ENCODE measurements around the gene BANK1.

Gene BANK1

DNA sequence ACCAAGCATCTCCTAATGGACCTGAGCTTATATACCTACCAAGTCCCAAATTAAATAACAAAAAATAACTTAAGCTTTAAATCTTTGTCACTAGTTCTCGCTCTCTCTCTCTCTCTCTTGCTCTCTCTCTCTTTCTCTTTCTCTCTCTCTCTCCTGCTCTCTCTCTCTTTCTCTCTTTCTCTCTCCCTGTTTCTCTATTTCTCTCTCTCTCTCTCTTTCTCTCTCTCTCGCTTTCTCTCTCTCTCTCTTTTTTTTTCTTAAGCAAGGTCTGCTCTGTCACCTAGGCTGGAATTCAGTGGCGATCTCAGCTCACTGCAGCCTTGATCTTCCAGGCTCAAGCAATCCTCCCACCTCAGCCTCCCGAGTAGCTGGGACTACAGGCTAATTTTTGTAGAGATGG lies 266.6 kb downstream of the BANK1 start:
- no peak for DNase-seq (ENCODE audit: low read depth, low spot score)
- no peak for TF ChIP-seq CTCF (IDR thresholded peaks at IDR 0.05; ENCODE audit: insufficient read depth, low read length, missing control alignments)
- no peak overlapping the region for H3K4me3 ChIP-seq (ENCODE audit: low read depth, low read length)
- ChIA-PET POLR2A (no interaction called here), CTCF (no interaction called here)

- ChIA-PET POLR2A (no interaction called here), CTCF (no interaction called here)
- no peak for DNase-seq (ENCODE audit: low read depth, low spot score)
- H3K4me3 ChIP-seq (ENCODE audit: low read depth, low read length): no peak overlapping the region
- no peak for TF ChIP-seq CTCF (IDR thresholded peaks at IDR 0.05; ENCODE audit: insufficient read depth, low read length, missing control alignments)
Observed at GRCh38 chr4:102061133-102061532, 270.6 kb downstream of the BANK1 start.

DNA sequence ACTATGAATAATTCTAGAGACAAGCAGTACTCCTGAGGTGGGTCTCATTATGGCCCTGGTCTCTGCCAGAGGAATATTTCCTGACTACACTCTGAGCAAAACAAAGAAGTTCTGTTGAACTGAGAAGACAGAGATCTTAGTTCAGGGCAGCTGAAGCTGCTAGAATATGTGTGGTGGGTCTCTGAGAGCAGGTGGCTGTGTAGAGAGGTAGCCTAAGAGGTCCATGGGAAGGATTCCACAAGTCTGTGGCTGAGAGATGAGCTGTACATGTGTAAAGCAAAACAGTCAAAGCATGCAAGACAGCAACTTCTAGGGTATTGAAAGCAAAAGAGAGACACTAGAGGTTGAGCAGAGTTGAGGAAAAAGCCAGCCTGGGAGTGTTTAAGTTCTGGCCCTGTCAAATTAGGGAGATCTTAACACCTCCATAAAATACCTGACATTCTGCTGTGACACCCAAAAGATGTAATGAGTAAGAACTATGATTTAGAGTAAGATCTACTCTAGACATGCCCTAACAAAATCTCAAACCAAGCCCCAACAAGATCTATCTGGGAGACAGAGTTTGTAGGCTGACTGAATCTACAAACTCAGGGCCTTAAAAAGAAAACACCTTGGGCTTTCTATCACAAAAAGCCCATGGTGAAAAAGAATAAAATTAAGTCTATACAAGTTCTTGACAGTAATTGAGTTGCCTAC lies 274.4 kb downstream of the BANK1 start:
- ChIA-PET POLR2A (no interaction called here), CTCF (no interaction called here)
- TF ChIP-seq CTCF (IDR thresholded peaks at IDR 0.05; ENCODE audit: insufficient read depth, low read length, missing control alignments): no peak
- no peak for DNase-seq (ENCODE audit: low read depth, low spot score)
- H3K4me3 ChIP-seq (ENCODE audit: low read depth, low read length): no peak overlapping the region

DNA sequence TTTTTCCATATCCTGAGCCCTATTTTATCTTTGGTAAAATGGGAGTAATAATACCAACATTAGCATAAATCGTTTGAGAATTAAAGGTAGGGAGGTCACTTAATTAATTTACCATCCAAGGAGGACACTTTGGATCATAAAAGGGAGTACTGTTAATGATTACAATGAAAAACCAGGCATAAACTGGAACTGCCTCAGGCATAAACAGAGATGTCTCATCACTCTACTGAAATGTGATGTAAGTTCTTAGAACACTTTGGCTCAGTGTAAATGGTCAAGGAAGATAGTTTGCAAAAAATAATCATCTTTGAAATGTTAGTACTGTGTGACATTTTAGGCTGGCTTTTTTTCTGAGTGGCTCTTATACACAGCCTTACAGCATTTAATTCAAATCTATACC lies 286.1 kb downstream of the BANK1 start:
- no peak for TF ChIP-seq CTCF (IDR thresholded peaks at IDR 0.05; ENCODE audit: insufficient read depth, low read length, missing control alignments)
- CTCF ChIA-PET: no interaction called here
- no peak overlapping the region for H3K4me3 ChIP-seq (ENCODE audit: low read depth, low read length)
- DNase-seq (ENCODE audit: low read depth, low spot score): no peak
- POLR2A ChIA-PET: no interaction called here

DNA sequence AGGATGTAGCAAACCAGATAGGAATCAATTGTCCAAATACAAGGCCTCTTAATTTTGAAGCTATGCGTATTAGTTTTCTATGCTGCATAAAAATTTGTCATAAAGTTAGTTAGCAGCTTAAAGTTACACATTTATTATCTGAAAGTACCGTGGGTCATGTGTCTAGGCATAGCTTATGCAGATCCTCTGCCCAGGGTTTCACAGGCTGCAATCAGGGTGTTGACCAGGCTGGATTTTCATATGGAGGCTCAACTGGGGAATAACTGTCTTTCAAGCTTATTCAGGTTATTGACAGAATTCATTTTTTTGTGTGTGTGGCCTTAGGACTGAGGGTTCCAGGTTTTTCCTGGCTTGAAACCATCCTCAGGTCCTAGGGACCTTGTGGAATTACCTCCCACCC lies 289.7 kb downstream of the BANK1 start:
- ChIA-PET CTCF (no interaction called here), POLR2A (no interaction called here)
- no peak for DNase-seq (ENCODE audit: low read depth, low spot score)
- no peak for TF ChIP-seq CTCF (IDR thresholded peaks at IDR 0.05; ENCODE audit: insufficient read depth, low read length, missing control alignments)
- H3K4me3 ChIP-seq (ENCODE audit: low read depth, low read length): no peak overlapping the region

- DNase-seq (ENCODE audit: low read depth, low spot score): no peak
- POLR2A ChIA-PET: no interaction called here
- no peak for TF ChIP-seq CTCF (IDR thresholded peaks at IDR 0.05; ENCODE audit: insufficient read depth, low read length, missing control alignments)
- no peak overlapping the region for H3K4me3 ChIP-seq (ENCODE audit: low read depth, low read length)
- CTCF ChIA-PET: no interaction called here
Observed at GRCh38 chr4:102089850-102090621, 299.5 kb downstream of the BANK1 start.
